ENCODE measurements around the gene JUNB. TPM values are rescaled to one million over a fixed set of nuclear protein-coding genes. Genes with fewer than 3 reads are reported as not detected.
"Not testable (repeated sequence)": the region's sequence is repeated elsewhere in the genome, so short reads cannot be mapped to it uniquely, and the experiment has no call there.

The JUNB gene
- total and polyA plus RNA-seq, 12 donors, result 4.2 to 594 (median 247) TPM

DNA sequence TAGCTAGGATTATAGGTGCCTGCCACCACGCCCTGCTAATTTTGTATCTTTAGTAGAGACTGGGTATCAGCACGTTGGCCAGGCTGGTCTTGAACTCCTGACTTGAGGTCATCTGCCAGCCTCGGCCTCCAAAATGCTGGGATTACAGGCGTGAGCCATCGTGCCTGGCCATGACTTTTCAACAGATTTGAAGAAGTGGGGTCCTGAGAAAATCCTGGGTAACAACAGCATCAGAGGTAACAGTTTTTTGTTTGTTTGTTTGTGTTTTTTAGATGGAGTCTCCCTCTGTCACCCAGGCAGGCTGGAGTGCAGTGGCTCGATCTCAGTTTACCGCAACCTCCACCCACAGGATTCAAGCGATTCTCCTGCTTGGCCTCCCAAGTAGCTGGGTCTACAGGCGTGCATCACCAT lies 3.7 kb downstream of the JUNB start:
- WGBS, 4 donors, result 67 to 75% (median 71%) methylated on average over 9 of the region's 9 CpGs
- intact Hi-C loops (cut with DNase I), result loop anchor here in 1 of 2 donors (2.0 to 5.0 kb wide), 2 partner anchors 16 to 33 kb away; no protein-coding TSS in a partner anchor
- peak in 2 of 7 donors; percentile 44 to 78 for DNase-seq
- H3K9me3 ChIP-seq (replicated peaks in 1 of 3), result no peaks in the 10 kb centered on the region
- TF ChIP-seq, protein P1, sequence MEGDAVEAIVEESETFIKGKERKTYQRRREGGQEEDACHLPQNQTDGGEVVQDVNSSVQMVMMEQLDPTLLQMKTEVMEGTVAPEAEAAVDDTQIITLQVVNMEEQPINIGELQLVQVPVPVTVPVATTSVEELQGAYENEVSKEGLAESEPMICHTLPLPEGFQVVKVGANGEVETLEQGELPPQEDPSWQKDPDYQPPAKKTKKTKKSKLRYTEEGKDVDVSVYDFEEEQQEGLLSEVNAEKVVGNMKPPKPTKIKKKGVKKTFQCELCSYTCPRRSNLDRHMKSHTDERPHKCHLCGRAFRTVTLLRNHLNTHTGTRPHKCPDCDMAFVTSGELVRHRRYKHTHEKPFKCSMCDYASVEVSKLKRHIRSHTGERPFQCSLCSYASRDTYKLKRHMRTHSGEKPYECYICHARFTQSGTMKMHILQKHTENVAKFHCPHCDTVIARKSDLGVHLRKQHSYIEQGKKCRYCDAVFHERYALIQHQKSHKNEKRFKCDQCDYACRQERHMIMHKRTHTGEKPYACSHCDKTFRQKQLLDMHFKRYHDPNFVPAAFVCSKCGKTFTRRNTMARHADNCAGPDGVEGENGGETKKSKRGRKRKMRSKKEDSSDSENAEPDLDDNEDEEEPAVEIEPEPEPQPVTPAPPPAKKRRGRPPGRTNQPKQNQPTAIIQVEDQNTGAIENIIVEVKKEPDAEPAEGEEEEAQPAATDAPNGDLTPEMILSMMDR (IDR thresholded peaks at IDR 0.05), result no peak
- peak; percentile 5 to 60 for TF ChIP-seq POLR2A (IDR thresholded peaks at IDR 0.05)
- peak overlapping the region in 3 of 5 donors; percentile 98 to 99 (median 99) for H3K27ac ChIP-seq
- no peaks in the 10 kb centered on the region for H3K27me3 ChIP-seq
- no peak overlapping the region for H3K4me3 ChIP-seq
- peaks cover 0 to 23% of the 10 kb centered on the region in 2 donors for H3K36me3 ChIP-seq (replicated peaks in 1 of 2)
- peaks cover 13 to 27% of the 10 kb centered on the region in 2 donors for H3K4me1 ChIP-seq (replicated peaks in 1 of 2)

DNA sequence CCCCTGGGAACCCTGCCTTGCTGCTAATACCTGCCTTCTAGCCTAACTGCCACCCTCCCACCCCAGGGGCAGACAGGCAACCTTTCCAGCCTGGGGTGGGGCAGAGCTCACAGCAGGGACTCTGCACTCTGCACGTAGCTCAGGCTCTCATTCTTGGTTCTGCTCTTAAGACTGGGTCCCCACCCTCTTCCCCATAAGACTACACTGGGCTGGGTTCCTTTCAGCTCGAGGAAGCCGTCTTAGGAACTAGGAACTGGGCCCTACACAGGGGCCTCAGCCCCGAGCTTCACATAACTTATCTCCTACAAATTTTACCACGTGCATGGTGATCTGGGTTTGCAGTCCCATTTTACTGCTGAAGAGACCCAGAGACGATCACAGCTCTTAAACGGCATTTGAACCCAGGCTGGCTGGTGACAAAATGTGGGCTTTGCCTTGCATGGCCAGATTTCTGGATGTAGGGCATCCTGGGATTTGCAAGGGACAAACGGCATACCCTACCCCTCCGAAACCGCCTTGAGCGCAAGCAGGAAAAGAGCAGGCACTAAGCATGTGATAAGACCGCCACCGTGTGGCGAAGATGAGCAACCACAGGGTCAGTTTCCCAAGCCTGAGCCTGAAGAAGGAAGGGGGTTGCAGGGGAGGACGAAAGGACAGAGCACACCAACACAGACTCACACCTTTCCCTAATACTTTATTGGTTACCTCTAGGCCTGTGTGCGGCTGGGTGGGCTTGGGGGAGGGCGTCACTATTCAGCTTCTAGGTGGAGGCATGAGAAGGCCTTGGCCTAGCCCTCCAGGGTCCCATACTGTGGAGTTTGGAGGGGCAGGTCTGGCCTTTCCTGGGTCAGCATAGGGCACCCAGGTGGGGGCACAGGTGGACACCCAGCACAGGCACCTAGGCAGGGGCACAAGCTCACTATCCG lies 5.1 kb downstream of the JUNB start:
- Histone ChIP-seq H3K9me3 (replicated peaks in 1 of 3) (no peaks in the 10 kb centered on the region), H3K27me3 (no peaks in the 10 kb centered on the region), H3K36me3 (replicated peaks in 1 of 2) (peaks cover 0 to 30% of the 10 kb centered on the region in 2 donors), H3K4me3 (no peak overlapping the region), H3K4me1 (replicated peaks in 1 of 2) (peaks cover 5 to 30% of the 10 kb centered on the region in 2 donors), H3K27ac (peak overlapping the region in 4 of 5 donors; percentile 9 to 75 (median 47))
- peak; percentile 77 to 91 (median 84) for DNase-seq
- intact Hi-C loops (cut with DNase I), result loop anchor here (2.0 to 5.0 kb wide), 2 partner anchors 20 to 34 kb away; no protein-coding TSS in a partner anchor
- WGBS, 4 donors, result 6 to 7% (median 6%) methylated on average over 16 to 18 of the region's 18 CpGs
- TF ChIP-seq, protein P1 (IDR thresholded peaks at IDR 0.05), result peak; percentile 85 to 99 (median 96)
- peak; percentile 25 to 32 for TF ChIP-seq POLR2A (IDR thresholded peaks at IDR 0.05)

DNA sequence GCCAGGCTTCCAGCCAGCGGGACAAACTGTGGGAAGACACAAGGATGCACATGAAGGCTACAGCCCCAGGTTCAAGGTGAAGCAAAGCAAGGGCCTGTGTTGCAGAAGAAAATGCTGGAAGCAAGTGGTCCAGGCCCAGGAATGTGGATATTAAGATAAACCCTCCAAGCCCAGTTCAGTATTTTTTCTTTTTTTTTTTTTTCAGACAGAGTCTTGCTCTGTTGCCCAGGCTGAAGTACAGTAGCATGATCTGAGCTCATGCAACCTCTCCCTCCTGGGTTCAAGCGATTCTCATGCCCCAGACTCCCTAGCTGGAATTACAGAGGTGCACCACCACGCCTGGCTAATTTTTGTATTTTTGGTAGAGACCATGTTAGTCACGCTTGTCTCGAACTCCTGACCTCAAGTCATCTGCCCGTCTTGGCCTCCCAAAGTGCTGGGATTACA lies 5.9 kb downstream of the JUNB start:
- Histone ChIP-seq H3K4me1 (replicated peaks in 1 of 2) (peaks cover 5 to 33% of the 10 kb centered on the region in 2 donors), H3K36me3 (replicated peaks in 1 of 2) (peaks cover 0 to 30% of the 10 kb centered on the region in 2 donors), H3K27me3 (no peaks in the 10 kb centered on the region), H3K9me3 (replicated peaks in 1 of 3) (no peaks in the 10 kb centered on the region), H3K27ac (peak overlapping the region in 2 of 5 donors; percentile 9 to 75), H3K4me3 (no peak overlapping the region)
- WGBS, 4 donors, result 79 to 85% (median 83%) methylated on average over 6 of the region's 6 CpGs
- intact Hi-C loops (cut with DNase I), result loop anchor here (2.0 to 5.0 kb wide), 2 partner anchors 20 to 35 kb away; no protein-coding TSS in a partner anchor
- peak in 2 of 7 donors; percentile 31 to 54 for DNase-seq
- TF ChIP-seq, protein P1 (IDR thresholded peaks at IDR 0.05), result no peak
- TF ChIP-seq POLR2A (IDR thresholded peaks at IDR 0.05), result no peak

DNA sequence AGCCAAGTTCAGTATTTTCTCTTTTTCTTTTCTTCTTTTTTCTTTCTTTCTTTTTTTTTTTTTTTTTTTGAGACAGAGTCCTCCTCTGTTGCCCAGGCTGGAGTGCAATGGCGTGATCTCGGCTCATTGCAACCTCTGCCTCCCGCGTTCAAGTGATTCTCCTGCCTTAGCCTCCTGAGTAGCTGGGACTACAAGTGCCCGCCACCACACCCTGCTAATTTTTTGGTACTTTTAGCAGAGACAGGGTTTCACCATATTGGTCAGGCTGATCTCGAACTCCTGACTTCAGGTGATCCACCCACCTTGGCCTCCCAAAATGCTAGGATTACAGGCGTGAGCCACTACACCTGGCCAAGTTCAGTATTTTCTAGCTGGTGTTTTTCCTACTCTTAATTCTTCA lies 6.3 kb downstream of the JUNB start:
- not testable (repeated sequence) for H3K27ac ChIP-seq; H3K27me3 ChIP-seq; H3K4me3 ChIP-seq; H3K9me3 ChIP-seq (replicated peaks in 1 of 3)
- intact Hi-C loops (cut with DNase I), result loop anchor here (2.0 to 5.0 kb wide), 2 partner anchors 21 to 35 kb away; no protein-coding TSS in a partner anchor
- H3K4me1 ChIP-seq (replicated peaks in 1 of 2), result peaks cover 8 to 38% of the 10 kb centered on the region in 2 donors
- TF ChIP-seq POLR2A (IDR thresholded peaks at IDR 0.05), result peak in 1 of 2 donors; percentile 3
- WGBS, 4 donors, result 95 to 96% (median 95%) methylated on average over 7 of the region's 7 CpGs
- DNase-seq, result peak in 1 of 7 donors; percentile 25
- peaks cover 0 to 30% of the 10 kb centered on the region in 2 donors for H3K36me3 ChIP-seq (replicated peaks in 1 of 2)
